ENCODE measurements around the gene FBXW11.

- TF ChIP-seq SIN3A (IDR thresholded peaks at IDR 0.05; ENCODE audit: low read depth, low read length) (no peak), EZH2 (IDR thresholded peaks at IDR 0.05; ENCODE audit: borderline replicate concordance, control insufficient read depth, low read depth, low read length) (no peak), MAX (IDR thresholded peaks at IDR 0.05; ENCODE audit: low read depth, low read length) (no peak), RFX5 (IDR thresholded peaks at IDR 0.05; ENCODE audit: low read depth, low read length) (no peak), CTCF (IDR thresholded peaks at IDR 0.05 in 2 of 3, conservative IDR thresholded peaks at IDR 0.05 in 1 of 3; ENCODE audit: control insufficient read depth in 2 of 3, extremely low read depth in 1 of 3, insufficient read depth in 1 of 3, low read depth in 3 of 3, low read length in 3 of 3) (no peak), EGR1 (IDR thresholded peaks at IDR 0.05; ENCODE audit: borderline replicate concordance in 1 of 2, low read depth in 2 of 2, low read length in 2 of 2) (no peak)
Measured at GRCh38 chr5:171937351-171937750, 69.1 kb downstream of the FBXW11 start.
